HG03457 (cell line): Measurements from ENCODE around the gene BOLL.
"Not testable (repeated sequence)": the region's sequence is repeated elsewhere in the genome, so short reads cannot be mapped to it uniquely, and the experiment has no call there.

Experiments
- ATAC-seq: cut with Tn5 transposase; IDR thresholded peaks from one replicate; pipeline ENCODE4 v1.9.1; 2021; ENCODE audit warnings: moderate number of reproducible peaks; ENCODE audit not compliant: unreplicated experiment

Gene BOLL

DNA sequence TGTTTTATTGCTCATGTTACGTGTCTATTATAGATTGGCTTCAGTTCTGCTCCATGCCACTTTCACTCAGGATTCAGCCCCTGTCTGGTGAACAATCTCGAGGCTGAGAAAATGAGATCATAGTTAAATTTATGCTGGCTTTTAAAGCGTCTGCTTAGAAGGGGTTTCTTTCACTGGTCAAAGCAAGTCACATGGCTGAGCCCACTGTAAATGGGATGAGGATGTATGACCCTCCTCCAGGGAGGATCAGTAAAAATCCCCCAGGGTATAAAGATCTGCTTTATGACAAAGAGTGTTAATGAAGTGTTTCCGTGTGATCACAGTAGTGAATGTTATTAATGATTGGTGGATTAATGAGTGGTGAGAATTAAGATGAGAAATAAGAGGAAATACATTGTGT lies 13.1 kb upstream of the BOLL start:
- ATAC-seq = no peak

DNA sequence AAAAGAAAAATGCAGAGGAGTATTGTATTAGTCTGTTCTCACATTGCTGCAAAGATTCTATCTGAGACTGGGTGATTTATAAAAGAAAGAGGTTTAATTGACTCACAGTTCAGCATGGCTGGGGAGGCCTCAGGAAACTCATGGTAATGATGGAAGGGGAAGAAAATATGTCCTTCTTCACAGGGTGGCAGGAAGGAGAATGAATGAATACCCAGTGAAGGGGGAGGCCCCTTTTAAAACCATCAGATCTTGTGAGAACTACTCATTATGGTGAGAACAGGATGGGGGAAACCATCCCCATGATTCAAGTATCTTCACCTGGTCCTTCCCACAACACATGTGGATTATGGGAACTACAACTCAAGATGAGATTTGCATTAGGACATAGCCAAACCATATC lies 10.2 kb upstream of the BOLL start:
- ATAC-seq = no peak

DNA sequence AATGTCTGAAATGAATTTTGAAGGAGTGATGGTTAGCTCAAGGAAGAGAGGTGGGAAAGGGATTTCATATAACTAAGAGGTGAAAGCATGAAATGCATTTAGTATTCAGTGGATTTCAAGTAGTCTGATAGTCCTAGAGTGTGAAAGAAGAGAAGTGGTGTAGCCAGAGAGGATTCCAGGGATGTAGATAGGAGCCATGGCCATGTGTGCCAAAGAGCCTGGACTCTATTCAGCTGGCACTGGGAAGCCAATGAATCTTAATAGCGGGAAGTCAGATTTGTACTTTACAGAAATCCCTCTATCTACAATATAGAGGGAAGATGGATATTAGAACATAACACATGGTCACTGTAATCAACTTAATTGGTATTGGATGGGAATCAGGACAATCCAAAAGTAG lies 8.3 kb upstream of the BOLL start:
- ATAC-seq = no peak

DNA sequence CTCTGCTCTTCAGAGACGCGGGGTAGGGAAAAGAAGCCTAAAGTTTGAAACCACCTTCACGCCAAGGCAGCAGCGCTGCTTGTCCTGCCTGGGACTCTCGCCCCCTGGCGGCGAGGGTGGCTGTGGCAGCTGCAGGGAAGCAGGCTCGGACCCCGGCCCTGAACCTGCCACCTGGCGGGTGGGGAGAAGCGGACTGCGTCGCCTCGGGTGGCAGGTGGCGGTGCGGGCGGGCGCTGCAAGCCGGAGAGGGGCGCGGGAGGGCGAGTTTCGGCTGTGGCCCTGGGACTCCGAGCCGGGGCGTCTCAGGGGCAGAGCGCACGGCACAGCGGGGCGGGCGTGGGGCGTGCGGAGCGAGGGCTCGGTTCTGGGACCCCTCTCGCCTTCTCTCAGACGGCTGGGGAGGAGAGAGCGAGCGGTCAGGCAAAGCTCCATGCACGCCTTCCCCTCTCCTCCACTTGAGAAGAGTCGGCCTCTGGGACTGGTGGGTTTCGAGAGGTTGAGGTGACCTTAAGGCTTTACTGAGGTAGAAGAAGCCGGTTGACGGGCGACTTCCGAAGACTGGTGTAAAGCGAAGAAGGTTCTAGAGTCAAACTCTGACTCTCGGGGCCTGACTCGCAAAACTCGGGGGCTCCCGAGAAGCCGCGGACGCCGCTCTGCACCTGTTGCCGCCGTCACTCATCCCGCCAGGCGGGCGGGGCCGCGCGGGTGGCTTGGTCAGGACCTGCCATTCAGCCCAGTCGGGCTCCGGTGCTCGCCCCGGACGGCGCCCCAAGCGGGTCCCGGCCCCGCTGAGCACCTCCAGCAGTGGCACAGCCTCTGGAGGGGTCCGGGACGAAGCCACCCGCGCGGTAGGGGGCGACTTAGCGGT lies 1.1 kb upstream of the BOLL start:
- no peak for ATAC-seq

DNA sequence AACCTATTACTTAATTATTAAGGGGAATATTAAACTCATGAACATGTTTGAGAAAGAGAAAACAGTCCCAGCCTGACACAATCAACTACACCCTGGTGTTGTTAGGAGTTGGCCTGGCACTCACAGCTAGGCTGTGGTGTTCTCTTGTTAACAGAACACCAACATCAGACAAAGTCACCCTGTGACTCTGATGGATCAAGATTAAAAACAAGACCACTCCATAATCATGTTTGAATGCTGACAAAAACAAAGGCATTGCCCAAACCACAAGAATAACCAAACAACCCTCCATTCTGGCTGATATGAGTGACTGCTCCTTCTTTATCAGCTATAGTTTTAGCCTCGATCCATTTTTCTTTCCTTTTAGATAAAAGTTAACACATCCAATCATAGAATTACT lies 3.0 kb downstream of the BOLL start:
- ATAC-seq = no peak

DNA sequence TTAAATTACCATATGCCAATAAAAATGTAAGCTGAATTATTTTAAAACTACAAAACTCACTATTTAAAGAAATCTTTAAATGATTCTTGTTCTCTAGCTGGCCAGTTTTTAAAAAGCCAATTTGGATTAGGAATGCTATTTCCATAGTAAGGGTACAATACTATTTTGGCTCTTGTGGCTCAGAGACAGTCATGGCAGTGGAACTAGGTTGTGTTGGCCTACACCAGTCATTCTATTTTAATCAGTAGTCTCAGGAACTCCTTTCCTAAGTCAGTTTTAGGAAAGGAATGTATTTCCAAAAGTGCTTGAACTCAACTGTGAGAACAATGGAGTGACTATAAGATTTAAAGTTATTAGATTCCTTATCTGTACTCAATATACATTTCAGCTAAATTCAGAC lies 5.9 kb downstream of the BOLL start:
- ATAC-seq = no peak

DNA sequence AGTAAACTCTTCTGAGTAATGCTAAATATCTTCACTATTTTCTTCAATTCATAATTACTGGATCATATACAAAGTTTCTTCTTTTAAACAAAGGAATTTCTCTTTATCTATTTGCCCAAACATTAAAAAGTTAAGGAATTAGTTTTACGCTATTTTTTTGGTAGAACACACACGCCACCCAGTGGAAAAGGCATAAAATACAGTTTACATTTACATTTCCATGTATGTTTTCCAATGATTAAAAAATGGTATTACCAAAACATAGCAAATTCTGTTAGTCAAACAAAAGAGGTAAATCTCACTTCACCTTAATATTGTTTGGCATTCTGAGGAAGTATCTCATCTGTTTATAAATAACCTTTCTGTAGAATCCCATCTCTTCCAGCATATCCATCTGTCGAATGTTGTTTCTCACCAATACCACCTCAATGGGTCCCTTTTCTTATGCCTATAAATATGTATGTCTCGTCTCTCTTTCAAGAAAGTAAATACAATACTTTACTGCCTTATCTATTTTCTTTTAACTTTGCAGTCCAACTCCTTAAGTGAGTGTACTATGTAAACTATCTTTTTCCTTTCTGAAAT lies 7.2 kb downstream of the BOLL start:
- no peak for ATAC-seq

DNA sequence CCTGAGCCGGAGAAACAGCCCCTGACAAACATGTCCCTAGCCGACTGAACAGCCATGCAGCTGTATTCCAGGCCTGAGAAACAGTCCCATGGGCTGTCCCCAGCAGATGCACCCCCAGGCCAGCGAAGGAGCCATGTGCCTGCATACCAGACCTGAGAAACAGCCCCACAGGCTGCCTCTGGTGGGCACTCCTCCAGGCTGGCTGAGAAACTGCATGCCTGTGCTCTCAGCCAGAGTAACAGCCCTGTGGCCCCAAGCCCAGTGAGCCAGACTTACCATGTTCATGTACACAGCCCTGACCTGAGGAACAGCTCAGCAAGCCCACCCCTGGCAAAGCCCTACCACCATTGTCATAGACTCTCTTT lies 24.8 kb downstream of the BOLL start:
- no peak for ATAC-seq

DNA sequence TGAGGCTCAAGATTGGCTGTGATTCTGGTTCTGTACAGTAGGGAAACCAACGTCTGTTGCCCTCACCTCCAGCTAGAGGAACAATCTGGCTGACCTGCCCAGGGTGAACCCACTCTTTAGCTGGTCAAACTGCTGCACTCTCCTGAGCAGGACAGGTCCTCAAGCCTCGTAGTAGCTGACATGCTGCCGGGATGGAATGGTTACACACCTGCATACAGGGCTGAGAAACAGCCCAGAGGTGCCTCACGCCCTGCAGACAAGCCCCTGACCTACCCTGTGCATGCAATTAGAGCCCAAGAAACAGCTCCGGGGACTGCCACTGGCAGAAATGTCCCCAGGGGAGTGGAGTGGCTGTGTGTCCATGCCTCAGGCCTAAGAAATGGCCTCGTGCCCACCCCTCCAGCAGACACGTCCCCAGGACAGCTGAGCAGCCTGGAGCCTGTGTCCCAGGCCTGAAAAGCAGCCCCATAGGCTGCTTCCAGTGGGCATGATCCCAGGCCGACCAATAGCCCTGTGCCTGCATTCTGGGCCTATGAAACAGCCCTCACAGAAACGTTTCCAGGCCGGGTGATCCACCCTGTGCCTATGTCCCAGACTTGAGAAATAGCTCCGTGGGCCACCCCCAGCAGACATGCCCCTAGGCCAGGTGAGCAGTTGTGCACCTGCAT lies 25.4 kb downstream of the BOLL start:
- ATAC-seq = no peak

DNA sequence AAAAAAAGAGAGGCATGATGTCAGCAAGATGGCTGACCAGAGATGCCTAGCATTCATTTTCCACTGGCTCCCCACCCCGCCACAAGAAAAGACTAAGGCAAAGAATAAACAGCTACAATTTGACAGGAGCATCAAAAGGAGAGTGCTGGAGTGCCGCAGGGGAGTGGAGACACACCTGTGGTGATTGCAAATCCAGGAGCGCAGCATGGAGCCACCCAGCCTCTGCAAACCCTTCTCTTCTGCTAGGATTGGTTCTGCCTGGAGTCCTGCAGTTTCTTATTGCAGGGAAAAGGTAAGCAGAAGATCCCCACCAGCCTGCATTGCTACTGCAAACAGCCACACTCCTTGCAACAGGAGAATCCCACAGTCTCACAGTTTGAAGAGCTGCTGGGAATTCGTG lies 26.1 kb downstream of the BOLL start:
- ATAC-seq = no peak

DNA sequence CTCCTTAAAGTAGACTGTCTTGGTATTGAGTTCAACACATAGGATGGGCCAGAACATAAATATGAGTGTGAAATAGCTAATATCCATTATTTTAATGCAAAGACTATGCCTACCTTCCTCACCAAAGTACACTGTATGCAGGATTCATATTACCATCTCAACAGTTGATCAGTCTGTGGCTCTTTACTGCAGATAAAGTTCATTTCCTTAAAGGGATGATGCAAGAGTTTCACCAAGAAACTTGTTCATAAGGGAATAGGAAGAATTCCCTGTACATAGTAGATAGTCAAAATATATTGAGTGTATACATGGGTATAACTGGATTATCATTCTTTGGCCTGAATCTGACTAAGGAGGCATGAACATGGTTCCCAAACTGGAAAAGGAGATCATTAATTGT lies 44.9 kb downstream of the BOLL start:
- ATAC-seq = no peak

DNA sequence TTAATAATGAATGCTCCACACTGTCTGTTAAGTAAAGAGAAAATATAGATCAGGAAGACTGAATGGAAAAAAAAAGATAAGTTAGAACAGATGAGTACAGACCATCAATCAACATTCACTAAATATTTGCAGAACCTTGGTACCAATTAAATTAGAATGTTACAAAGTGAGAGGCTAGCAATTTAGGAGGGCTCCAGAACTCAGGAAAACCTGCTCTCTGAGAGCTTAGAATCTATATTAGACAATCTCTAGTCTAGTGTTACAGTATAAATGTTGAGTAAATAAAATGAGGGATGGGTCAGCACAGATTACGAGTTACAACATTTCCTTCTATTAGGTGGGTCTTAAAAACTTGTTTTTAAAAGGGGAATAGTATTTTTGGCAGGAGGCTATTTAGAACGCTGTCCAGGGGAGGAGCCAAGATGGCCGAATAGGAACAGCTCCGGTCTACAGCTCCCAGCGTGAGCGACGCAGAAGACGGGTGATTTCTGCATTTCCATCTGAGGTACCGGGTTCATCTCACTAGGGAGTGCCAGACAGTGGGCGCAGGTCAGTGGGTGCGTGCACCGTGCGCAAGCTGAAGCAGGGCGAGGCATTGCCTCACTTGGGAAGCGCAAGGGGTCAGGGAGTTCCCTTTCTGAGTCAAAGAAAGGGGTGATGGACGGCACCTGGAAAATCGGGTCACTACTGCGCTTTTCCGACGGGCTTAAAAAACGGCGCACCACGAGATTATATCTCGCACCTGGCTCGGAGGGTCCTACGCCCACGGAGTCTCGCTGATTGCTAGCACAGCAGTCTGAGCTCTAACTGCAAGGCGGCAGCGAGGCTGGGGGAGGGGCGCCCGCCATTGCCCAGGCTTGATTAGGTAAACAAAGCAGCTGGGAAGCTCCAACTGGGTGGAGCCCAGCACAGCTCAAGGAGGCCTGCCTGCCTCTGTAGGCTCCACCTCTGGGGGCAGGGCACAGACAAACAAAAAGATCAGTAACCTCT lies 56.3 kb downstream of the BOLL start:
- ATAC-seq = not testable (repeated sequence)

DNA sequence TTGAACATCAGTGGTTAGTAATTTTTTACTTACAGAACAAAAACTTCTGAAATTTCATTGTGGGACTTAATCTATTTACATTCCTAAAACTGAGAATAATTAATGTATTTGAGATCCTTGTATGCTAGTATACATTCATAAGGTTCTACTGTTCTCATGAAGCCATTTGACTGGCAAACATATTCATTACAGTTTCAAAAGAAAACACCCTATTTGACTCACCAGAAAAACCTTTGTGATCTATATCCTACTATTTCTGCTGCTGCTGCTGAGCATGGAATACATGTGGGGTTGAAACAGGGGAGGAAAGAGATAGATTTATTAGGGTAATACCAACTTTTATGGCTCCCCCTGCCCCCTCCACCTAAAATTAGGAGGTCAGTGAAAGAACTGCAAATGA lies 58.1 kb downstream of the BOLL start:
- no peak for ATAC-seq

DNA sequence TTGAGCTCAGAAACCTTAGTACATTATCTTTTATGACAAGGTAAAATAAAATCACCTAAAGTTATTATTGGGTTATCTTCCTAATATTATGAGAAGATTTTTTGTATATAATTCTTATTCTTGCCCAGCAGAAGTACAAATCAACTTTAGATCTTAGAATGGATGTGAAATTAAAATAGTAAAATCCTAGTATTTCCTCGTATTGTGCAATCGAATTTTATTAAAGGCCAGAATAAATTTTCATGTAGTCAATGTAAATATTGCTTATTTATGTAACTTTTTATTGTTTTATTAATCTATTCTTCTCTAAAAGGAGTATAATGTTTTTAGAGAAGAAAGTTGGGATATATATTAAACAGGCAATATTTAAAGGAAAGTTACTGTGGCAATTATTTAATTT lies 67.3 kb downstream of the BOLL start:
- no peak for ATAC-seq

DNA sequence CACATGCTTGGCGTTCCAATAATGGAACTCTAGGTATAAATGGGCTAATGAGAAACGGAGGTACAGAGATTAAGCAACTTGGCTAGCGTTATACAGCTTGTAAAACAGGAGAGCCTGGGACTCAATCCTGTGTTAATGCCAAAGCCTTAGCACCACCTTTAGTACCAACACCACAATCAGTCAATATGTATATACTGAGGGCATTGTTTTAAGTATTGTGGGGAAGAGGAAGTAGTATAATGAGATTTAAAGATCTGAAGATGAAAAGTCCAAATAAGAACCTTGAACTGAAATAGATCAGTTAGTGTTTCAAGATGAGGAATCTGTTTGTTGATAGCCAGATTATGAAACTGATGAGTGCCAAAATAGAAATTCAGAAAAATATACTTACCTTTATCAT lies 71.8 kb downstream of the BOLL start:
- no peak for ATAC-seq

DNA sequence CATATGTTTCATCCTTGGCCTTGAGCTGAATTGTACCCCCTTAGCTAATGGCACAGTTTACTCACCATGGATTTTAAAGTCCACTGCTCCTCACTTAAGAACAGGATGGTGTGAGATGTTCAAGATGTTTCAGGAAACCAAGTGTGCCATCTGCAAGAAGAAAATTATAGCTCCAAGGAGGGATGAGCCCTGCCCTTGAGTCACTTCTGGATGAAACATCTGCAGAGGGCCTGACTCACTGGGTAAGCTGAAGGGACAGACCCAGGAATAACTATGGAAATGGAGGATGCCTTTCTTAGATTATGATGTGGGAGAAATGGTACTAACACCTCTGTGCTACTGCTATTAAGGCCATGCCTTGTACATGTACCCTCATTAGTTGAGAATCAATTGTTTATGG lies 73.5 kb downstream of the BOLL start:
- ATAC-seq = no peak

DNA sequence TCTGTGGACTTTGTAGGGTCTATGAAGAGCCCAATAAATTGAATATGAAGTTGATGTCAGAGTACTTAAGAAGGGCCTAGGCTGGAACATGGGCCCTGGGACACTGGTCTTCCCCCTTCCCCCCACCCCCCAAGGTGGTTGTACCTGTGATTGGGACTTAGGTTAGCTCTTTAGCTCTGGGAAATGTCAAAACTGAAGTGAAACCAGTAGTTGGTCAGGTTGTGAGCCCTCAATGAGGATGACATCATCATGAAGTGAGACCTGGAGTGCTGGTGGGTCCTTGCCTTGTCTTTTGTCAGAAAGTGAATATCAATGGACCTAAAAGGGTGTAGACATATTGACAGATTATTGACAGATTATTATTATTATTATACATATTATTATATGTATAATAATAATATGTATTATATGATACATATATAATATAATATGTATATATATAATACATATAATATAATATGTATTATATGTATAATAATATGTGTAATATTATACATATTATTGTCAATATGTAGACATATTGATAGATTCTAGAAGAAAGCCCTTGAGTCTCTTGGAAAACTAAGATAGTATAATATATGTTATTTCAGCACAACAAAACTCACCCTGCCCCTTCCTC lies 74.6 kb downstream of the BOLL start:
- ATAC-seq = peak; percentile 89

DNA sequence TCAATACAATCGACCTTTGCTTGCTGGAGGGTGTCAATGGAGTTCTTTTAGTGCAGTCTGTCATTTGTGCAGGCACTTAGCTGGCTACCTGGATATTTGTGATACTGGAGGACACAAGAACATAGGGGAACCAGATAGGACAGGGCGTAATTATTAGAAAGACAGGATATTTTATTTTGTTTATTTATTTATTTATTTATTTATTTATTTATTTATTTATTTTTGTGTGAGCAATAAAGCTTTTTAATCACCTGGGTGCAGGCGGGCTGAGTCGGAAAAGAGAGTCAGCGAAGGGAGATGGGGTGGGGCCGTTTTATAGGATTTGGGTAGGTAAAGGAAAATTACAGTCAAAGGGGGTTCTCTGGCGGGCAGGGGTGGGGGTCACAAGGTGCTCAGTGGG lies 76.0 kb downstream of the BOLL start:
- ATAC-seq = not testable (repeated sequence)

DNA sequence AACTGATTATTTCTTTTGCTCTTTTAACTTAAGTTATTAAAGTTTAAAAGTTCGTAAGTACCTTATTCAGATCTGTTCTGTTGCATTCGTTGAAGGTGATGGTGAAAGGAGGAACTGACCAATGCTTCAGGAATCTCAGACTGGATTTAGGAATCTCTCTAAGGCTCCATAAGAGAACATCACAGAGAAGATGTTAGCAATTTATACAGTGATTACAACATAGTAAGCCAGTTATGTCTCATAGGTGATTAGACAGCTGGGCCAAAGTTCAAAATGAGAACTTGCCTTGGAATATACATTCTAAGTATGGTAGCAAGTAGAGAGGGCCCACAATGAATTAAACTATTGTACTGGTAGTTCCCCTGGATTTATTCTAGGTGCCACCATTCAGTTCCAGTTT lies 76.8 kb downstream of the BOLL start:
- ATAC-seq = no peak

DNA sequence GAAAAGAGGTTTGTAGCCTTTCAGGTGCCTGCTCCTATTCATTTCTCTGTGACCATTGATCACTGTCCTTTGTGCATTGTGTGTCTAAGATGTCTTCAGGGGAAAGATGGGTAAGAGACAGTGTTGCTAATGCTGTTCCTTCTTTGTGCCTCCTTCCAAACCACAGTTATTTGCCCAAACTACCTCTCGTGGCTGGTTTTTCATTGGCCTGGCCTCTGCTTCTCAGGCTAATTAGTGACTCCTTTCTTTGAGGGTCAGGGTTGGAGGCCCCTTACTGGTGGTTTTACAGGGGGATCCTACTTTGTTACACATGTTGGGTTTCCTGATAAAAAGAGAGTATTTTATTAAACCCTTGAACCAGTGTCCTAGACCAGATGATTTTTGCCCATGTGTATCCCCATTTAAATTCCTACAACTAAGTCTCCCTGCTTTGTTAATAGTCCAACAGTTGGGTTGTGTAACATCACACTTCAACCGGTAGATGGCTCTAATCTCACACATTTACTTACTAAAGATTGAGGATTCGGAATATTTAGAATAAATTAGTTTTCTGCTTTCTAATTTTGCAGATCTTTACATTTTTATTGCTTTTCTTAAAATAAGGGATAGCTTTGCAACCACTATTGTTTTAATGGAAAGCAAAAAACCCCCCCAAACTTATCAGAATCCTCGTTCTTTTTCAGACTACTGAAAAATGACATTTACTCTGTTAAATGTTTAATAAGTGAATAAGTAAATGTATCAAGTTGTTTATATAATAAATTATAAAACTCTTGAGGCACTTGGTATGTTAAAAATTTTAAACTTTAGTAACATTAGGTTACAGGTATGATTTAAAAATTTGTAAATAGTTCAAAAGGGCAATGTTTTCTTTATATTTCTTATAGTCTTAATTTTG lies 77.6 kb downstream of the BOLL start:
- ATAC-seq = no peak
